ENCODE measurements around the gene EPS8L3.

Gene EPS8L3

DNA sequence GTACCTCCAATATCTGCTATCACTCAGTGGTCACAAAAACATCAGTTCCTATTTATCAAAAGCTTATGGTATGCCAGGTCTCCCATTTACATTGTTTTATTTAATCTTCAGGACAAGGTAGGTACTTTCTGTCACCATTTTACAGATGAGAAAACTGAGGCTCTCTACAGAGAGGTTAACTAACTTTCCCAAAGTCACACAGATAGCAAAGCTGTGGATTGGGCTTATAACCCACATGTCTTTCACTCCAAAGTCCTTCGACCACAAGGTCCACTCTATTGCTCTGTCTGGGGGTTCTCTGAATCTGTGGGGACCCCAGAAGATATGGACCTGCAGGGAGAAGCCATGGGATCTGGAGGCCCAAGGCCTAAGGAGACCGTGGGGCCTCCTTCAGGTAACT lies 26.6 kb upstream of the EPS8L3 start:
- H3K9me3 ChIP-seq (replicated peaks; ENCODE audit: insufficient read depth, low read length) = no peaks in the 10 kb centered on the region
- H3K4me2 ChIP-seq (ENCODE audit: low read depth, low read length) = no peak overlapping the region
- TF ChIP-seq EZH2 (optimal IDR thresholded peaks at IDR 0.05; ENCODE audit: low read depth, low read length) (no peak), EZH2phosphoT487 (IDR thresholded peaks at IDR 0.05; ENCODE audit: low read length) (no peak)
- TF ChIP-seq, protein P1, sequence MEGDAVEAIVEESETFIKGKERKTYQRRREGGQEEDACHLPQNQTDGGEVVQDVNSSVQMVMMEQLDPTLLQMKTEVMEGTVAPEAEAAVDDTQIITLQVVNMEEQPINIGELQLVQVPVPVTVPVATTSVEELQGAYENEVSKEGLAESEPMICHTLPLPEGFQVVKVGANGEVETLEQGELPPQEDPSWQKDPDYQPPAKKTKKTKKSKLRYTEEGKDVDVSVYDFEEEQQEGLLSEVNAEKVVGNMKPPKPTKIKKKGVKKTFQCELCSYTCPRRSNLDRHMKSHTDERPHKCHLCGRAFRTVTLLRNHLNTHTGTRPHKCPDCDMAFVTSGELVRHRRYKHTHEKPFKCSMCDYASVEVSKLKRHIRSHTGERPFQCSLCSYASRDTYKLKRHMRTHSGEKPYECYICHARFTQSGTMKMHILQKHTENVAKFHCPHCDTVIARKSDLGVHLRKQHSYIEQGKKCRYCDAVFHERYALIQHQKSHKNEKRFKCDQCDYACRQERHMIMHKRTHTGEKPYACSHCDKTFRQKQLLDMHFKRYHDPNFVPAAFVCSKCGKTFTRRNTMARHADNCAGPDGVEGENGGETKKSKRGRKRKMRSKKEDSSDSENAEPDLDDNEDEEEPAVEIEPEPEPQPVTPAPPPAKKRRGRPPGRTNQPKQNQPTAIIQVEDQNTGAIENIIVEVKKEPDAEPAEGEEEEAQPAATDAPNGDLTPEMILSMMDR (IDR thresholded peaks at IDR 0.05; ENCODE audit: low read length) = no peak
- no peaks in the 10 kb centered on the region for H3K27me3 ChIP-seq (replicated peaks; ENCODE audit: insufficient read depth, low read length)
- H3K9ac ChIP-seq (ENCODE audit: low read length) = no peak overlapping the region
- H3K9me2 ChIP-seq (replicated peaks; ENCODE audit: insufficient read depth, low read length) = no peaks in the 10 kb centered on the region
- no peaks in the 10 kb centered on the region for H3K79me2 ChIP-seq (ENCODE audit: low read length)
- no peak for DNase-seq
- H2AFZ ChIP-seq (ENCODE audit: low read length) = no peak overlapping the region
- no peaks in the 10 kb centered on the region for H4K20me1 ChIP-seq (ENCODE audit: insufficient read depth, low read length)
- no peaks in the 10 kb centered on the region for H3K36me3 ChIP-seq (replicated peaks; ENCODE audit: insufficient read depth, low read length)
- H3F3A ChIP-seq (ENCODE audit: insufficient read depth, low read length) = no peaks in the 10 kb centered on the region
- no peaks in the 10 kb centered on the region for H3K4me1 ChIP-seq (ENCODE audit: low read length)
- H3K27ac ChIP-seq (ENCODE audit: low read length) = no peak overlapping the region
- no peak overlapping the region for H3K4me3 ChIP-seq (ENCODE audit: low read length)

DNA sequence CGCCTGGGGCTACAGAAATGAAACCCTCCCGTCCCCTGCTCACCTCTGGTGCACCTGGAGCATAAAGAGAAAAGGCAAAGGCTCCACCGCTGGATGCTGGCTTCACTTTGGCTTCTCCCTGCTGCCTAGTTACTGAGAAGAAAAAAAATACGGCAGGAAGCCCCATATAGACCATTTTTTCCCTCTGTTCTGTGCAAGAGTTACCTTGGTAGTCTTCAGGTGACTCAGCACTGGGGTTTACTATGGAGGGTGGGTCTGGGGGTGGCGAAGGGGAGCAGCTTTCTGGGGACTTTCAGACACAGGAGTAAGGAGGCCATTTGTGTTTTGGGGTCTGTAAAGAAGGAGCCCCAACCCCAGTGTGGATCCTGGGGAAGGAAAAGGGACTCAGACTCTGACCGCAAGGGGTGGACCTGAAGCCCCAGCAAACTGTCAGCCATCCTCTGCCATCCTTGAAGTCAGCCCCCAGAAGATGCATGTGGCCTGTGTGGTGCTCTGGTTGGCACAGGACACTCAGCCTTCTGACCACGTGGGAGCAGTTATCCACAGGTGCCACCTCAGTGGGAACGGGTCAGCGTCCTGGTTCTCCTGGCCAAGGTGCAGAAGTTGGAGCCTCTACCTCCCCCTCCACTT lies 25.9 kb upstream of the EPS8L3 start:
- no peaks in the 10 kb centered on the region for H3K27me3 ChIP-seq (replicated peaks; ENCODE audit: insufficient read depth, low read length)
- no peaks in the 10 kb centered on the region for H3K36me3 ChIP-seq (replicated peaks; ENCODE audit: insufficient read depth, low read length)
- no peaks in the 10 kb centered on the region for H3K9me3 ChIP-seq (replicated peaks; ENCODE audit: insufficient read depth, low read length)
- H3K4me1 ChIP-seq (ENCODE audit: low read length) = no peaks in the 10 kb centered on the region
- no peak for DNase-seq
- no peak overlapping the region; the same call in 1 of the 2 replicates for H3K27ac ChIP-seq (ENCODE audit: low read length)
- TF ChIP-seq EZH2 (optimal IDR thresholded peaks at IDR 0.05; ENCODE audit: low read depth, low read length) (no peak), EZH2phosphoT487 (IDR thresholded peaks at IDR 0.05; ENCODE audit: low read length) (no peak)
- TF ChIP-seq, protein P1 (IDR thresholded peaks at IDR 0.05; ENCODE audit: low read length) = no peak
- H3K9me2 ChIP-seq (replicated peaks; ENCODE audit: insufficient read depth, low read length) = no peaks in the 10 kb centered on the region
- no peaks in the 10 kb centered on the region for H4K20me1 ChIP-seq (ENCODE audit: insufficient read depth, low read length)
- no peaks in the 10 kb centered on the region for H3K79me2 ChIP-seq (ENCODE audit: low read length)
- no peaks in the 10 kb centered on the region for H3F3A ChIP-seq (ENCODE audit: insufficient read depth, low read length)
- H3K9ac ChIP-seq (ENCODE audit: low read length) = no peak overlapping the region
- H2AFZ ChIP-seq (ENCODE audit: low read length) = peak overlapping the region; percentile 45; the same call in 1 of the 2 replicates
- H3K4me3 ChIP-seq (ENCODE audit: low read length) = no peak overlapping the region
- peak overlapping the region; percentile 18; the same call in 1 of the 2 replicates for H3K4me2 ChIP-seq (ENCODE audit: low read depth, low read length)

DNA sequence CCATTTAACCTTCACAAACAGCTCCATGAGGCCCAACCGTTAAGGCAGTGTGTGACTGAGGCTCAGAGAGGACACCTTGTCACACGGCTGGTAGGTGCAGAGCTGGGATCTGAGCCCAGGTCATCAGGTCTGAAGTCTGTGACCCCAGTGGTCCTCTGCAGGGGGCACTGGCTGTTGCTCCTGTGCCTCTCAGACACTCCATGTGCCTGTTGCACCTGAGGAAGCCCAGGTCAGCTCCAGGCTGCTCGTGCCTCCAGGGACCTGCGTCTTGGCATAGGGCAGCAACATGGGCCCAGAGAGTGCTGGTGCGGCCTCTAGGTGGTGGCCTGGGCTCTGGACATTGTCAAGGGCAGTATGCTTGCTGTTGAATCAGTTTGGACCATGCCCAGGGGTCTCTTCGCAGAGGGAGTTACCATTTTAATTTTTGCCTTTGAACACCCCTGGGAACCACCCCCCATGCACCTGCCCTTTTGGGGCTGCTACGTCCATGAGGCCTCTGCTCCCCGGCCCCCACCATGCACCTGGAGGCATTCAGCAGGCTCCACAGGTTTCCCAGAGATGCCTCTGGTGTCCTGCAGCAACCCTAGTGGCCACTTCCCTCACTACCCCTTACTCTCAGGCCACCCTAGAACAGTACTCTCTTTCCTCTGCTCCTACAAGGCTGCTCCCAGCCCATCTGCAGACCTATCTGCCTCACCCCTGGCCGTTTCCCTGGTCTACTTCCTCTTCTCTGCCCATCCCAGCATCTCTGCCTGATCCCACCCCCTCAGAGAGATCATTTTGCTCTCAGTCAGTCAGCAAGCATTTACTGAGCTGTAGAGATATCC lies 25.2 kb upstream of the EPS8L3 start:
- TF ChIP-seq EZH2 (optimal IDR thresholded peaks at IDR 0.05; ENCODE audit: low read depth, low read length) (no peak), EZH2phosphoT487 (IDR thresholded peaks at IDR 0.05; ENCODE audit: low read length) (no peak)
- TF ChIP-seq, protein P1 (IDR thresholded peaks at IDR 0.05; ENCODE audit: low read length) = peak; percentile 32
- no peaks in the 10 kb centered on the region for H3K4me1 ChIP-seq (ENCODE audit: low read length)
- no peaks in the 10 kb centered on the region for H4K20me1 ChIP-seq (ENCODE audit: insufficient read depth, low read length)
- H3K79me2 ChIP-seq (ENCODE audit: low read length) = no peaks in the 10 kb centered on the region
- no peak for DNase-seq
- no peaks in the 10 kb centered on the region for H3K9me3 ChIP-seq (replicated peaks; ENCODE audit: insufficient read depth, low read length)
- no peaks in the 10 kb centered on the region for H3F3A ChIP-seq (ENCODE audit: insufficient read depth, low read length)
- H3K4me3 ChIP-seq (ENCODE audit: low read length) = no peak overlapping the region
- no peaks in the 10 kb centered on the region for H3K36me3 ChIP-seq (replicated peaks; ENCODE audit: insufficient read depth, low read length)
- H3K27ac ChIP-seq (ENCODE audit: low read length) = no peak overlapping the region; the same call in 1 of the 2 replicates
- peak overlapping the region; percentile 45; the same call in 1 of the 2 replicates for H2AFZ ChIP-seq (ENCODE audit: low read length)
- no peak overlapping the region for H3K9ac ChIP-seq (ENCODE audit: low read length)
- H3K4me2 ChIP-seq (ENCODE audit: low read depth, low read length) = peak overlapping the region; percentile 18; the same call in 1 of the 2 replicates
- no peaks in the 10 kb centered on the region for H3K9me2 ChIP-seq (replicated peaks; ENCODE audit: insufficient read depth, low read length)
- no peaks in the 10 kb centered on the region for H3K27me3 ChIP-seq (replicated peaks; ENCODE audit: insufficient read depth, low read length)

Measured in MM.1S (cell line).